Lower leg skin (tissue), 4 donors: Measurements from ENCODE around the gene OVOL1. TPM values are rescaled to one million over a fixed set of nuclear protein-coding genes. Genes with fewer than 3 reads are reported as not detected.

Experiments
- DNase-seq, 2 donors: peaks; one replicate each; pipeline ENCODE4 v3.0.0-alpha.2; 2019; ENCODE audit warnings: low spot score in 2 of 2
- H3K4me3 ChIP-seq: fragments of 200-600 bp; sonication (generic); 2 replicates; pipeline ENCODE4 v1.5.1; 2017; ENCODE audit warnings: mild to moderate bottlenecking, low read depth; ENCODE audit not compliant: poor library complexity, severe bottlenecking
- CTCF ChIP-seq, 3 donors: fragments of 450-650 bp; IDR thresholded peaks; one replicate each; pipeline ENCODE4 v1.5.1; 2016; ENCODE audit warnings: antibody characterized with exemption in 3 of 3, mild to moderate bottlenecking in 3 of 3, moderate library complexity in 2 of 3
- POLR2A ChIP-seq, 2 donors: fragments of 450-650 bp; IDR thresholded peaks; one replicate each; pipeline ENCODE4 v1.6.1; 2016 to 2017; ENCODE audit warnings: antibody characterized with exemption in 2 of 2, mild to moderate bottlenecking in 1 of 2, moderate library complexity in 1 of 2
- WGBS, 2 donors: methylation state at CpG; one replicate each; pipeline ENCODE4 v1.1.5; 2018; 5-methylcytosine and 5-hydroxymethylcytosine counted together
- intact Hi-C: fragments of 100-400 bp; cut with DNase I; formaldehyde crosslinking; loops from one replicate; pipeline ENCODE4 v1.15.0; 2023; ENCODE audit warnings: low total_unique reads
- total RNA-seq, 4 donors: library from RNA; depleted of rRNA; stranded (reverse); fragments of >200 nt; gene quantifications; one replicate each; pipeline ENCODE4 v1.1.0, GENCODE V29; 2016

OVOL1 gene
- total RNA-seq, 4 donors from 2014 or later, result 74.8 to 159 (median 105) TPM

- 72 to 82% methylated on average over 8 of the region's 8 CpGs for WGBS, 2 donors
- no peak overlapping the region for H3K4me3 ChIP-seq
- DNase-seq, result peak; percentile 23 to 82
- intact Hi-C loops, result loop anchor here (10.0 kb wide), 2 partner anchors 49 to 61 kb away; partner anchors contain the start of gene KAT5
- TF ChIP-seq CTCF (IDR thresholded peaks at IDR 0.05) (no peak), POLR2A (IDR thresholded peaks at IDR 0.05) (no peak)
Observed at GRCh38 chr11:65776196-65776595, 10.7 kb upstream of the OVOL1 start.

- intact Hi-C loops, result loop anchor here (10.0 kb wide), 2 partner anchors 48 to 62 kb away; partner anchors contain the start of gene KAT5
- DNase-seq, result peak; percentile 12 to 54
- H3K4me3 ChIP-seq, result no peak overlapping the region
- TF ChIP-seq CTCF (IDR thresholded peaks at IDR 0.05) (no peak), POLR2A (IDR thresholded peaks at IDR 0.05) (no peak)
- WGBS, 2 donors, result 77% methylated on average over 8 of the region's 8 CpGs
Observed at GRCh38 chr11:65776710-65777141, 10.1 kb upstream of the OVOL1 start.

GRCh38 chr11:65777241-65777640 lies 9.6 kb upstream of the OVOL1 start:
- intact Hi-C loops, result loop anchor here (10.0 kb wide), 2 partner anchors 48 to 62 kb away; partner anchors contain the start of gene KAT5
- no peak for TF ChIP-seq POLR2A (IDR thresholded peaks at IDR 0.05)
- no peak for TF ChIP-seq CTCF (IDR thresholded peaks at IDR 0.05)
- WGBS, 2 donors, result 83 to 88% methylated on average over 8 of the region's 8 CpGs
- no peak overlapping the region for H3K4me3 ChIP-seq
- peak; percentile 6 to 56 for DNase-seq

GRCh38 chr11:65777821-65778361 lies 9.0 kb upstream of the OVOL1 start:
- intact Hi-C loops, result loop anchor here (10.0 kb wide), 2 partner anchors 47 to 63 kb away; partner anchors contain the start of gene KAT5
- WGBS, 2 donors, result 86 to 88% methylated on average over 19 to 23 of the region's 23 CpGs

GRCh38 chr11:65778431-65778900 lies 8.4 kb upstream of the OVOL1 start:
- H3K4me3 ChIP-seq, result no peak overlapping the region
- peak; percentile 12 to 80 for DNase-seq
- 90 to 95% methylated on average over 11 to 16 of the region's 20 CpGs for WGBS, 2 donors
- TF ChIP-seq POLR2A (IDR thresholded peaks at IDR 0.05), result no peak
- no peak for TF ChIP-seq CTCF (IDR thresholded peaks at IDR 0.05)
- intact Hi-C loops, result loop anchor here (10.0 kb wide), 2 partner anchors 46 to 64 kb away; partner anchors contain the start of gene KAT5

More at GRCh38 chr11:65777821-65778361, 9.0 kb upstream of the OVOL1 start:
- H3K4me3 ChIP-seq, result no peak overlapping the region
- TF ChIP-seq CTCF (IDR thresholded peaks at IDR 0.05) (no peak), POLR2A (IDR thresholded peaks at IDR 0.05) (no peak)
- DNase-seq, result peak; percentile 13 to 81
